Measurements from ENCODE around the gene PRICKLE2. TPM values are rescaled to one million over a fixed set of nuclear protein-coding genes. Genes with fewer than 3 reads are reported as not detected.

The PRICKLE2 gene
- total RNA-seq, 2 donors from 2014 or later: 23.4 to 41.5 TPM

GRCh38 chr3:64229903-64230302 lies 4.6 kb upstream of the PRICKLE2 start:
- H3K4me3 ChIP-seq: no peak overlapping the region
- no peaks in the 10 kb centered on the region for H3K9me3 ChIP-seq
- no peak for DNase-seq
- H3K36me3 ChIP-seq (replicated peaks in 1 of 2; ENCODE audit: insufficient read depth in 1 of 2, low read depth in 2 of 2): no peaks in the 10 kb centered on the region
- intact Hi-C loops (cut with DNase I): no loop called here
- no peaks in the 10 kb centered on the region for H3K27me3 ChIP-seq
- H3K4me1 ChIP-seq: peaks cover 6% of the 10 kb centered on the region
- H3K27ac ChIP-seq: no peak overlapping the region
- 79 to 94% methylated on average over 1 of the region's 1 CpG for WGBS, 2 donors
- no peak for ATAC-seq
- no peak for TF ChIP-seq CTCF (IDR thresholded peaks at IDR 0.05)
- TF ChIP-seq POLR2A (IDR thresholded peaks at IDR 0.05): no peak

- DNase-seq: no peak
- peaks cover 6% of the 10 kb centered on the region for H3K4me1 ChIP-seq
- H3K27me3 ChIP-seq: no peaks in the 10 kb centered on the region
- H3K27ac ChIP-seq: no peak overlapping the region
- no peak for ATAC-seq
- H3K9me3 ChIP-seq: no peaks in the 10 kb centered on the region
- H3K4me3 ChIP-seq: no peak overlapping the region
- no peaks in the 10 kb centered on the region for H3K36me3 ChIP-seq (replicated peaks in 1 of 2; ENCODE audit: insufficient read depth in 1 of 2, low read depth in 2 of 2)
- TF ChIP-seq CTCF (IDR thresholded peaks at IDR 0.05): no peak
- no peak for TF ChIP-seq POLR2A (IDR thresholded peaks at IDR 0.05)
- intact Hi-C loops (cut with DNase I): no loop called here
- 93% methylated on average over 1 of the region's 1 CpG for WGBS, 2 donors
These were observed 2.8 kb upstream of the PRICKLE2 start for GRCh38 chr3:64228110-64228509.

GRCh38 chr3:64226730-64227129 lies 1.5 kb upstream of the PRICKLE2 start:
- DNase-seq (no peak), ATAC-seq (no peak)
- Histone ChIP-seq H3K4me1 (peaks cover 6% of the 10 kb centered on the region), H3K27ac (no peak overlapping the region), H3K36me3 (replicated peaks in 1 of 2; ENCODE audit: insufficient read depth in 1 of 2, low read depth in 2 of 2) (no peaks in the 10 kb centered on the region), H3K4me3 (no peak overlapping the region), H3K27me3 (no peaks in the 10 kb centered on the region), H3K9me3 (no peaks in the 10 kb centered on the region)
- intact Hi-C loops (cut with DNase I): no loop called here
- TF ChIP-seq POLR2A (IDR thresholded peaks at IDR 0.05) (no peak), CTCF (IDR thresholded peaks at IDR 0.05) (no peak)
- 86 to 93% methylated on average over 3 of the region's 3 CpGs for WGBS, 2 donors

GRCh38 chr3:64225695-64226499 lies 631 bp upstream of the PRICKLE2 start:
- Histone ChIP-seq H3K27ac (peak overlapping the region in 3 of 4 donors; percentile 41 to 64 (median 60)), H3K4me3 (no peak overlapping the region), H3K4me1 (peaks cover 6% of the 10 kb centered on the region), H3K36me3 (replicated peaks in 1 of 2; ENCODE audit: insufficient read depth in 1 of 2, low read depth in 2 of 2) (no peaks in the 10 kb centered on the region), H3K27me3 (no peaks in the 10 kb centered on the region), H3K9me3 (no peaks in the 10 kb centered on the region)
- no peak for DNase-seq
- intact Hi-C loops (cut with DNase I): no loop called here
- WGBS, 2 donors: 71% methylated on average over 7 of the region's 7 CpGs
- ATAC-seq: no peak
- TF ChIP-seq POLR2A (IDR thresholded peaks at IDR 0.05) (no peak), CTCF (IDR thresholded peaks at IDR 0.05) (no peak)

All from body of pancreas (tissue), 4 donors.